ENCODE data around the gene PC.

DNA sequence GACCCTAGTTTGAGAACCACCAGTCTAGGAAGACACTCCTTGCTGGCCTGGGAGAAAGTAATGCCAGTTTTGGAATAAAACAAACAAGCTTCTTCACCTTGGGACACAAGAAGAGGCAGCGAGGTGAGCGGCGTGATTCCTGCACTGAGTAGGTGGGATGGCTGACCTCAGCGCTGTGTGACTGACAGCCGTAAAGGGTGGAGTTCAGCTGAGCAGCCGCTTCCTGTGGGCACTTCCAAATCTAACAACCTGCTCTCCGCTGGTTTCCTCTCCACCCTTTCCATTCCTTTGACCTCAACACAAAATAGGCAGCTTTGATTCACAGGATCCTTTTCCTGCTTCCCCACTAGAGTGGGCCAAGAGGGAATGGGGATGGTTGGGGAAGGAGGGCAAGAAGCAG is 45.8 kb downstream of the PC start:
- no peak for TF ChIP-seq CTCF (IDR thresholded peaks at IDR 0.05)
- TF ChIP-seq POLR2A (IDR thresholded peaks at IDR 0.05) = no peak

Data from body of pancreas (tissue), 4 donors.